ENCODE measurements around the gene LRP6. TPM values are rescaled to one million over a fixed set of nuclear protein-coding genes. Genes with fewer than 3 reads are reported as not detected.
A peak's percentile ranks its signal among the peaks of the same experiment; 100 is the strongest.

LRP6 gene
- total and polyA plus RNA-seq, 7 donors, result 2.9 to 31.5 (median 16.6) TPM

DNA sequence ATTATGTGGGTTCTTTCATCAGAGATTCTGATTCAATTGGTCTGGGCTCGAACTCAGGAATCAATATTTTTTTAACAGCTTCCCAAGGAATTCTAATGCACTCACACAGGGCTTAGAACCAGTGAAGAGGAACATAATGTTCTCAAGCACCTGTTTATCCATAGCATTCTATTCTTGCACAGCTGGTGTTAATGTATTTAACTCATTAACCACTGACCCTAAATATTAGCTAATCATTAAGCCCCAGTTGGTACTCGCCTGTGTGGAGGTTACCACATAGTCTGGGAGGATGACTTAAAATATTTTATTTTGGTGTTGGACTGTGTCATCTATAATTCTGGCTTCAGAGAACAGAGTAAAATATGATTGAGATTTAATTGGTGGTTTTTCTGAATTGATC lies 45.3 kb downstream of the LRP6 start:
- no peaks in the 10 kb centered on the region for H3K9me3 ChIP-seq
- TF ChIP-seq, protein P1, sequence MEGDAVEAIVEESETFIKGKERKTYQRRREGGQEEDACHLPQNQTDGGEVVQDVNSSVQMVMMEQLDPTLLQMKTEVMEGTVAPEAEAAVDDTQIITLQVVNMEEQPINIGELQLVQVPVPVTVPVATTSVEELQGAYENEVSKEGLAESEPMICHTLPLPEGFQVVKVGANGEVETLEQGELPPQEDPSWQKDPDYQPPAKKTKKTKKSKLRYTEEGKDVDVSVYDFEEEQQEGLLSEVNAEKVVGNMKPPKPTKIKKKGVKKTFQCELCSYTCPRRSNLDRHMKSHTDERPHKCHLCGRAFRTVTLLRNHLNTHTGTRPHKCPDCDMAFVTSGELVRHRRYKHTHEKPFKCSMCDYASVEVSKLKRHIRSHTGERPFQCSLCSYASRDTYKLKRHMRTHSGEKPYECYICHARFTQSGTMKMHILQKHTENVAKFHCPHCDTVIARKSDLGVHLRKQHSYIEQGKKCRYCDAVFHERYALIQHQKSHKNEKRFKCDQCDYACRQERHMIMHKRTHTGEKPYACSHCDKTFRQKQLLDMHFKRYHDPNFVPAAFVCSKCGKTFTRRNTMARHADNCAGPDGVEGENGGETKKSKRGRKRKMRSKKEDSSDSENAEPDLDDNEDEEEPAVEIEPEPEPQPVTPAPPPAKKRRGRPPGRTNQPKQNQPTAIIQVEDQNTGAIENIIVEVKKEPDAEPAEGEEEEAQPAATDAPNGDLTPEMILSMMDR (IDR thresholded peaks at IDR 0.05), result no peak
- 43 to 72% (median 66%) methylated on average over 2 of the region's 2 CpGs for WGBS, 3 donors
- intact Hi-C loops (cut with DNase I), result no loop called here
- no peaks in the 10 kb centered on the region for H3K27me3 ChIP-seq (ENCODE audit: insufficient read depth in 3 of 3, low read length in 2 of 3)
- H3K27ac ChIP-seq, result no peak overlapping the region
- H3K4me1 ChIP-seq, result peaks cover 44% of the 10 kb centered on the region
- no peak for DNase-seq
- H3K4me3 ChIP-seq, result no peak overlapping the region
- H3K36me3 ChIP-seq (ENCODE audit: insufficient read depth in 1 of 2, low read depth in 1 of 2), result no peaks in the 10 kb centered on the region
- ATAC-seq, result peak in 2 of 4 donors; percentile 56 to 75

GRCh38 chr12:12219664-12220063 lies 47.2 kb downstream of the LRP6 start:
- WGBS, 3 donors, result 87 to 91% (median 89%) methylated on average over 9 of the region's 9 CpGs
- peaks cover 48% of the 10 kb centered on the region for H3K4me1 ChIP-seq
- intact Hi-C loops (cut with DNase I), result no loop called here

DNA sequence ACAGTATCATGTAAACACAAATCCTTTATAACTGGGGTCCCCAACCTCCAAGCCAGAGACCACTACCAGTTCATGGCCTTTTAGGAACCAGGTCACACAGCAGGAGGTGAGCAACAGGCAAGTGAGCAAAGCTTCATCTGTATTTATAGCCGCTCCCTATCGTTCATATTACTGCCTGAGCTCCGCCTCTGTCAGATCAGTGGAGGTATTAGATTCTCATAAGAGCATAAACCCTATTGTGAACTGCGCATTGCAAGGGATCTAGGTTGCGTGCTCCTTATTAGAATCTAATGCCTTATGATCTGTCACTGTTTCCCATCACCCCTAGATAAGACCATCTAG lies 49.9 kb downstream of the LRP6 start:
- Histone ChIP-seq H3K4me3 (no peak overlapping the region), H3K36me3 (ENCODE audit: insufficient read depth in 1 of 2, low read depth in 1 of 2) (no peaks in the 10 kb centered on the region), H3K4me1 (peaks cover 50% of the 10 kb centered on the region), H3K9me3 (no peaks in the 10 kb centered on the region), H3K27me3 (ENCODE audit: insufficient read depth in 3 of 3, low read length in 2 of 3) (no peaks in the 10 kb centered on the region), H3K27ac (no peak overlapping the region)
- TF ChIP-seq, protein P1 (IDR thresholded peaks at IDR 0.05), result no peak
- WGBS, 3 donors, result 67 to 87% (median 74%) methylated on average over 5 of the region's 5 CpGs
- intact Hi-C loops (cut with DNase I), result no loop called here
- DNase-seq (no peak), ATAC-seq (no peak)

More at GRCh38 chr12:12219664-12220063, 47.2 kb downstream of the LRP6 start:
- no peak overlapping the region for H3K4me3 ChIP-seq
- TF ChIP-seq, protein P1 (IDR thresholded peaks at IDR 0.05), result no peak
- no peak for DNase-seq
- no peaks in the 10 kb centered on the region for H3K36me3 ChIP-seq (ENCODE audit: insufficient read depth in 1 of 2, low read depth in 1 of 2)
- H3K27ac ChIP-seq, result no peak overlapping the region
- no peaks in the 10 kb centered on the region for H3K27me3 ChIP-seq (ENCODE audit: insufficient read depth in 3 of 3, low read length in 2 of 3)
- no peak for ATAC-seq
- no peaks in the 10 kb centered on the region for H3K9me3 ChIP-seq

- Histone ChIP-seq H3K27me3 (ENCODE audit: insufficient read depth in 3 of 3, low read length in 2 of 3) (no peaks in the 10 kb centered on the region), H3K4me3 (no peak overlapping the region), H3K27ac (no peak overlapping the region), H3K36me3 (ENCODE audit: insufficient read depth in 1 of 2, low read depth in 1 of 2) (no peaks in the 10 kb centered on the region), H3K9me3 (no peaks in the 10 kb centered on the region), H3K4me1 (peaks cover 48% of the 10 kb centered on the region)
- TF ChIP-seq, protein P1 (IDR thresholded peaks at IDR 0.05), result no peak
- ATAC-seq (no peak), DNase-seq (no peak)
- intact Hi-C loops (cut with DNase I), result no loop called here
- WGBS, 3 donors, result 62 to 70% (median 70%) methylated on average over 3 of the region's 3 CpGs
Observed at GRCh38 chr12:12216349-12217017, 50.4 kb downstream of the LRP6 start.

DNA sequence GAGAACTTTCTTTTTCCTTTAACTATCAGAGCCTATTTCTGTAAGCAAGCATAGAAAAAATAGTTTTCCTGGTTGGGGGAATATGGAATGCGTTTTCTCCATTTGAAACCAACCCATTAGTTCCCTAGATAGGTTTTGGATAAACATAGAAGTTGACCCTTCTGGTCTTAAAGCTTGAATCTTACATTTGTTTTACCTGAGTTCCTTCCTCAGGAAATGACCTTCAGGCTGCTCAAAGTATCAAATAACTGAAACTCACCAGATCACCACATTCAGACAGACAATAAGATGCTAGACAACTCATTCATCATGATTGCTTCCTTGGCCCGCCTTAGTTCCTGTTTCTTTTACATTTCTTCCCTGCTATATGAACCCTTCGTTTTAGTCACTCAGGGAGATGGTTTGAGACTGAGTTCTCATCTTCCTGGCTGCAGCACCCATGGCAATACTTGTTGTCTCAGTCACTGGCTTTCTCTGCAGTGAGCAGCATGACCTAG lies 52.2 kb downstream of the LRP6 start:
- WGBS, 3 donors, result 48 to 60% (median 52%) methylated on average over 3 of the region's 3 CpGs
- H3K4me3 ChIP-seq, result no peak overlapping the region
- H3K27ac ChIP-seq, result no peak overlapping the region
- H3K27me3 ChIP-seq (ENCODE audit: insufficient read depth in 3 of 3, low read length in 2 of 3), result no peaks in the 10 kb centered on the region
- intact Hi-C loops (cut with DNase I), result no loop called here
- ATAC-seq (no peak), DNase-seq (no peak)
- no peaks in the 10 kb centered on the region for H3K9me3 ChIP-seq
- H3K36me3 ChIP-seq (ENCODE audit: insufficient read depth in 1 of 2, low read depth in 1 of 2), result no peaks in the 10 kb centered on the region
- TF ChIP-seq, protein P1 (IDR thresholded peaks at IDR 0.05), result no peak
- H3K4me1 ChIP-seq, result peaks cover 39% of the 10 kb centered on the region

Data from psoas muscle (tissue), 8 donors.